ENCODE measurements around the gene ZNF579. TPM values are rescaled to one million over a fixed set of nuclear protein-coding genes. Genes with fewer than 3 reads are reported as not detected.

The ZNF579 gene
- total and polyA plus RNA-seq, 7 donors: 4.2 to 81.6 (median 22.9) TPM

GRCh38 chr19:55621673-55622231, 41.1 kb upstream of the ZNF579 start:
- H3K36me3 ChIP-seq (ENCODE audit: insufficient read depth in 1 of 2, low read depth in 1 of 2): peaks cover 4 to 21% of the 10 kb centered on the region in 2 donors
- ATAC-seq (no peak), DNase-seq (peak in 1 of 2 donors; percentile 64)
- H3K27me3 ChIP-seq (ENCODE audit: insufficient read depth in 3 of 3, low read length in 2 of 3): no peaks in the 10 kb centered on the region
- no peak for TF ChIP-seq CTCF (IDR thresholded peaks at IDR 0.05)
- peaks cover 40% of the 10 kb centered on the region for H3K4me1 ChIP-seq
- WGBS, 3 donors: 88 to 96% (median 90%) methylated on average over 53 to 55 of the region's 55 CpGs
- no peak overlapping the region for H3K4me3 ChIP-seq
- peak overlapping the region; percentile 90 for H3K27ac ChIP-seq
- no peaks in the 10 kb centered on the region for H3K9me3 ChIP-seq
- intact Hi-C loops (cut with DNase I): loop anchor here in 1 of 2 donors (10.0 kb wide), 2 partner anchors 237 to 487 kb away; partner anchors contain the start of genes RPL28 and TMEM238

GRCh38 chr19:55621205-55621672, 40.6 kb upstream of the ZNF579 start:
- TF ChIP-seq CTCF (IDR thresholded peaks at IDR 0.05): no peak
- Histone ChIP-seq H3K4me1 (peaks cover 40% of the 10 kb centered on the region), H3K27ac (peak overlapping the region; percentile 46), H3K9me3 (no peaks in the 10 kb centered on the region), H3K36me3 (ENCODE audit: insufficient read depth in 1 of 2, low read depth in 1 of 2) (peaks cover 7 to 26% of the 10 kb centered on the region in 2 donors), H3K4me3 (no peak overlapping the region), H3K27me3 (ENCODE audit: insufficient read depth in 3 of 3, low read length in 2 of 3) (no peaks in the 10 kb centered on the region)
- WGBS, 3 donors: 31 to 55% (median 35%) methylated on average over 9 of the region's 9 CpGs
- intact Hi-C loops (cut with DNase I): loop anchor here in 1 of 2 donors (10.0 kb wide), 2 partner anchors 236 to 486 kb away; partner anchors contain the start of genes RPL28 and TMEM238
- ATAC-seq: peak; percentile 14 to 49 (median 24)
- peak in 1 of 2 donors; percentile 76 for DNase-seq

GRCh38 chr19:55620410-55621204, 40.0 kb upstream of the ZNF579 start:
- no peak for DNase-seq
- H3K4me1 ChIP-seq: peaks cover 40% of the 10 kb centered on the region
- peak overlapping the region; percentile 46 for H3K27ac ChIP-seq
- no peaks in the 10 kb centered on the region for H3K27me3 ChIP-seq (ENCODE audit: insufficient read depth in 3 of 3, low read length in 2 of 3)
- intact Hi-C loops (cut with DNase I): loop anchor here in 1 of 2 donors (10.0 kb wide), 2 partner anchors 236 to 486 kb away; partner anchors contain the start of genes RPL28 and TMEM238
- no peak overlapping the region for H3K4me3 ChIP-seq
- TF ChIP-seq CTCF (IDR thresholded peaks at IDR 0.05): no peak
- no peak for ATAC-seq
- H3K36me3 ChIP-seq (ENCODE audit: insufficient read depth in 1 of 2, low read depth in 1 of 2): peaks cover 11 to 33% of the 10 kb centered on the region in 2 donors
- 84 to 93% (median 88%) methylated on average over 12 of the region's 12 CpGs for WGBS, 3 donors
- no peaks in the 10 kb centered on the region for H3K9me3 ChIP-seq

- H3K27ac ChIP-seq: peak overlapping the region; percentile 53
- ATAC-seq (no peak), DNase-seq (no peak)
- TF ChIP-seq CTCF (IDR thresholded peaks at IDR 0.05): no peak
- peaks cover 11 to 44% of the 10 kb centered on the region in 2 donors for H3K36me3 ChIP-seq (ENCODE audit: insufficient read depth in 1 of 2, low read depth in 1 of 2)
- peaks cover 35% of the 10 kb centered on the region for H3K4me1 ChIP-seq
- no peak overlapping the region for H3K4me3 ChIP-seq
- no peaks in the 10 kb centered on the region for H3K27me3 ChIP-seq (ENCODE audit: insufficient read depth in 3 of 3, low read length in 2 of 3)
- no peaks in the 10 kb centered on the region for H3K9me3 ChIP-seq
- WGBS, 3 donors: 68 to 84% (median 69%) methylated on average over 3 of the region's 3 CpGs
- intact Hi-C loops (cut with DNase I): no loop called here
Observed at GRCh38 chr19:55619286-55619685, 38.6 kb upstream of the ZNF579 start.
